Breast epithelium (tissue), 4 donors: ENCODE data around the gene COL18A1. TPM values are rescaled to one million over a fixed set of nuclear protein-coding genes. Genes with fewer than 3 reads are reported as not detected.

Experiments
- DNase-seq, 2 donors: peaks; one replicate each; pipeline ENCODE4 v3.0.0-alpha.2; 2019; ENCODE audit warnings: low spot score in 2 of 2
- H3K27ac ChIP-seq, 2 donors: fragments of 200-600 bp; sonication (generic) in 1 of 2; one replicate each; pipeline ENCODE4 v1.5.1; 2016 to 2019; ENCODE audit warnings: mild to moderate bottlenecking in 1 of 2
- H3K27me3 ChIP-seq, 2 donors: fragments of 200-600 bp; sonication (generic) in 1 of 2; one replicate each; pipeline versions ENCODE4 v1.5.1 to v1.6.0; 2017 to 2019; ENCODE audit warnings: control low read depth in 1 of 2, mild to moderate bottlenecking in 1 of 2
- H3K36me3 ChIP-seq: fragments of 200-600 bp; one replicate; pipeline ENCODE4 v1.5.1; 2019
- H3K4me1 ChIP-seq, 2 donors: fragments of 200-600 bp; sonication (generic); one replicate each; pipeline ENCODE4 v1.5.1; 2016 to 2019; ENCODE audit warnings: control low read depth in 1 of 2
- H3K4me3 ChIP-seq, 3 donors: fragments of 200-600 bp; sonication (generic); 1 replicate in 2 of 3; 2 replicates in 1 of 3; pipeline ENCODE4 v1.5.1; 2016 to 2019; ENCODE audit warnings: mild to moderate bottlenecking in 3 of 3, moderate library complexity in 2 of 3
- H3K9me3 ChIP-seq, 2 donors: fragments of 200-600 bp; sonication (generic) in 1 of 2; one replicate each; pipeline ENCODE4 v1.5.1; 2016 to 2019; ENCODE audit warnings: control low read depth in 1 of 2
- CTCF ChIP-seq, 3 donors: fragments of 450-650 bp; IDR thresholded peaks; one replicate each; pipeline ENCODE4 v1.5.1; 2016 to 2017; ENCODE audit warnings: antibody characterized with exemption in 3 of 3, mild to moderate bottlenecking in 3 of 3, moderate library complexity in 3 of 3
- POLR2A ChIP-seq: fragments of 450-650 bp; IDR thresholded peaks from one replicate; pipeline ENCODE4 v1.6.1; 2016; ENCODE audit warnings: antibody characterized with exemption, mild to moderate bottlenecking, moderate library complexity
- POLR2AphosphoS5 ChIP-seq, 3 donors: sonication (generic); formaldehyde crosslinking; IDR thresholded peaks; one replicate each; pipeline ENCODE4 v1.6.1; 2017; ENCODE audit warnings: antibody characterized with exemption in 3 of 3
- intact Hi-C: fragments of 100-400 bp; cut with DNase I; formaldehyde crosslinking; loops from one replicate; pipeline ENCODE4 v1.15.1; 2023; ENCODE audit warnings: low total_unique reads
- total RNA-seq, 3 donors: library from RNA; depleted of rRNA; stranded (reverse); fragments of >200 nt; gene quantifications; one replicate each; pipeline ENCODE4 v1.1.0, GENCODE V29; 2016

Gene COL18A1
- total RNA-seq, 3 donors from 2014 or later = 48.3 to 62.9 (median 55.8) TPM

DNA sequence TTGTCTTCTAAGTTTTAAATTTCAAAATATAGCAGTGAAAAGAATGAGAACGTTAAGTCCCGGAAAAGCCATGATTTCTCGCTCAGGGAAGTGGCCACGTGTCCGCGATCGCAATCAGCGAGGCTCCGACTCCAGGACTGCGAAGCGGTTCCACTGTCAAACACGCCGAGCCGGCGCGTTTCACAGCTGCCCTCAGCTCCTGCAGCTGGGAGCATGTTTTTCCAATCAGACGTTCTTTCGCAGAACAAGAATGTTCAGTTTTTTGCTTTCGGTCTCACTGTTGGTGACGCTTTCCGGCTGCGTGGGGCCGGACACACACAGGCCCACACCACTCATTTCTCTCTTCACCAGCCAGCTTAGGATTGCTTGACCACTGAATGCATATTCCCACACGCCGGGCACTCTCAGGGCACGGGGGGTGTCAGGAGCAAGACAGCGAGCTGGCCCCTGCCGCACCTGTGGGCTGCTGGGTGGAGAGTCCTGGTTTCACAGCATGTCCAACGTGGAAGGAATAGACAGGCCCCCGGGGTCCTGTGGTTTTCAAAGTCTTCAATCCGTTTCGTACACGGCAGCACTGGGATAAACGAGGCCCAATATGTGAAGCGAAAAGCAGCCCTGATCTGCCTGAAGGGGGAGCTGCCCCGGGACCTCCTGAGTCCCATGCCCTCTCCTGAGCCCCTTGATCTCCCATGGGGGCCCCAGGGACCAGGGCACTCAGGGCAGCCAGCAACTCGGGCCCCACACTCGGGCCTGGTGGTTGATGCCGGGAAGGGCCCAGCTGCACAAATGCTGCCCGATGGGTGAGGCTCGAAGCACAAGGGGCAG is 47.3 kb upstream of the COL18A1 start:
- no peaks in the 10 kb centered on the region for H3K4me1 ChIP-seq
- H3K4me3 ChIP-seq = peak overlapping the region in 1 of 3 donors; percentile 6
- no peaks in the 10 kb centered on the region for H3K9me3 ChIP-seq
- DNase-seq = no peak
- intact Hi-C loops = no loop called here
- H3K27me3 ChIP-seq = no peaks in the 10 kb centered on the region
- H3K27ac ChIP-seq = peak overlapping the region; percentile 67 to 94
- H3K36me3 ChIP-seq = no peaks in the 10 kb centered on the region
- TF ChIP-seq POLR2AphosphoS5 (IDR thresholded peaks at IDR 0.05) = peak; percentile 32 to 65 (median 64)
- TF ChIP-seq POLR2A = no peak

GRCh38 chr21:45358261-45358670 is 46.7 kb upstream of the COL18A1 start:
- Histone ChIP-seq H3K4me3 (no peak overlapping the region), H3K9me3 (no peaks in the 10 kb centered on the region), H3K27ac (peak overlapping the region; percentile 67 to 94), H3K4me1 (no peaks in the 10 kb centered on the region), H3K36me3 (no peaks in the 10 kb centered on the region), H3K27me3 (no peaks in the 10 kb centered on the region)
- no peak for TF ChIP-seq POLR2A
- no peak for TF ChIP-seq CTCF (IDR thresholded peaks at IDR 0.05)
- TF ChIP-seq POLR2AphosphoS5 (IDR thresholded peaks at IDR 0.05) = no peak
- DNase-seq = no peak
- intact Hi-C loops = no loop called here

DNA sequence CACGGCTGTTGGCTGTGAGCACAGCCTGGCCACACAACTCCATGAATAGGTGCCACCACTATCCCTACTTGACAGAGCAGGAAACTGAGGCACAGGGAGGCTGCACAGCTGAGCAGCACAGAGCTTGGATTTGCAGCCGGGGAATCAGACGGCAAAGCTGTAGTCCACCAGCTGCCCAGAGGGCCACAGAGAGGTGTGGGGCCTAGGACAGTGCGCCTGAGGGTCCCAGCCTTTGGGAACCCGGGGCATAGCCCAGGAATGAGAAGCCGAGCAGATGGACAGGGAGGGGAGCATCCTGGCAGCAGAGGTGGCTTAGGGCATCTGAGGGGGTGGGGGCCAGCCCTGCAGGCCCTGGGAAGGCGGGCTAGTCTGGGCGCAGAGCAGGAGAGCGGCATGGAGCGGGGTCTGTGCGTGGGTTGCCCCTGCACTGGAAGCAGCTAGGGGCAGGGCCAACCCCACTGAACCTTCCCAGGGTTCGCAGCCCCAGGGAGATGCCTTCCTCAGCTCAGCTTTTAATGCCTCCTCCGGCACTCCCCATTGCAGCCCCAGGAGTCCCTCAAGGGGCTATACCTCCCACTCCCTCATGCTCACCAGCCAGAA is 46.2 kb upstream of the COL18A1 start:
- no peaks in the 10 kb centered on the region for H3K36me3 ChIP-seq
- peaks cover 0 to 5% of the 10 kb centered on the region in 2 donors for H3K4me1 ChIP-seq
- TF ChIP-seq POLR2AphosphoS5 (IDR thresholded peaks at IDR 0.05) (no peak), CTCF (IDR thresholded peaks at IDR 0.05) (no peak), POLR2A (no peak)
- peak overlapping the region in 1 of 2 donors; percentile 94 for H3K27ac ChIP-seq
- no peak for DNase-seq
- no peaks in the 10 kb centered on the region for H3K9me3 ChIP-seq
- H3K4me3 ChIP-seq = no peak overlapping the region
- H3K27me3 ChIP-seq = no peaks in the 10 kb centered on the region
- intact Hi-C loops = no loop called here

DNA sequence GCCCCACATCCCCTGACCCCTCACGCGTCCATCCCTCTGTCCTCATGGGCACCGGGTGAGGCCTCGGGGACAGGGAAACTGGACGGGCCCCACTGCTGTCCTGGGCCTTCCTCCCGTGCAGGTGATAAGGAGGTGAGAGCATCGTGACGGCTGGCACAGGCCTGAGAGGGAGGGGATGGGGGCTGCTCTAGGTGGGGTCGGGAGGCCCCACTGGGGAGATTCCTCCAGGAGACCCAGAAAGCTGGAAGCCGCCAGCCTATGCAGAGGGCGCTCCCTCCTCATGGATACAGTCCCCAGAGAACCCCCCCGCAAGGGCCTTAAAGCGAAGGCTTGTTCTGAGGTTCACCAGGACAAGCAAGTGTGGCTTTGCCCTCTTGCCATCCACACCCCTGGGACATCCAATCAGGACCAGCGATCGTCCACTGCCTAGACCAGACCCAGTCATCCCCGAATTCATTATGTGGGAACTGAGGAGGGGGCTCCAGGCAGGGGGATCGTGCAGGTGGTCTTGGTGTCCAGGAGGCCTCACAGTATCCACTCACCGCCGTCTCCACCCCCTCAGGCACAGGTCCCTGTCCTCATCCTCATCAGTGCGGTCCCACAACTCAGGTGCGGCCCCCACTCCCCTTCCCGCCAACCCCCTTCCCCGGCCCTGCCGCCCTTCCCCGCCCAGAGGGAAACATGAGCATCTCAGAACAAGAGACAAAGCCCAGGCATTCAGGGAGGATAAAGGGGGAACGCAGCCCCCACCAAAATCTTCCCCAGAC is 45.3 kb upstream of the COL18A1 start:
- no peak for DNase-seq
- intact Hi-C loops = no loop called here
- H3K36me3 ChIP-seq = no peaks in the 10 kb centered on the region

More for the DNA sequence above, 45.3 kb upstream of the COL18A1 start:
- no peaks in the 10 kb centered on the region for H3K27me3 ChIP-seq
- no peak overlapping the region for H3K4me3 ChIP-seq
- no peak for TF ChIP-seq POLR2AphosphoS5 (IDR thresholded peaks at IDR 0.05)
- no peak for TF ChIP-seq CTCF (IDR thresholded peaks at IDR 0.05)
- no peak for TF ChIP-seq POLR2A
- H3K27ac ChIP-seq = peak overlapping the region in 1 of 2 donors; percentile 94
- no peaks in the 10 kb centered on the region for H3K9me3 ChIP-seq
- H3K4me1 ChIP-seq = peaks cover 4 to 6% of the 10 kb centered on the region in 2 donors
